HT1080 (cell line): ENCODE measurements around the gene ADAMTS1. TPM values are rescaled to one million over a fixed set of nuclear protein-coding genes. Genes with fewer than 3 reads are reported as not detected.
A peak's percentile ranks its signal among the peaks of the same experiment; 100 is the strongest.

ENCODE experiments used
- DNase-seq: peaks from one replicate; pipeline ENCODE4 v3.0.0-alpha.2; 2015; ENCODE audit warnings: low read depth
- total RNA-seq: library from RNA; depleted of rRNA; stranded (reverse); fragments of >200 nt; shearing (Covaris generic); gene quantifications from 2 replicates; pipeline ENCODE4 v1.2.3, GENCODE V29; 2014

ADAMTS1 gene
- total RNA-seq, 1 experiment from 2014 or later = not detected

DNA sequence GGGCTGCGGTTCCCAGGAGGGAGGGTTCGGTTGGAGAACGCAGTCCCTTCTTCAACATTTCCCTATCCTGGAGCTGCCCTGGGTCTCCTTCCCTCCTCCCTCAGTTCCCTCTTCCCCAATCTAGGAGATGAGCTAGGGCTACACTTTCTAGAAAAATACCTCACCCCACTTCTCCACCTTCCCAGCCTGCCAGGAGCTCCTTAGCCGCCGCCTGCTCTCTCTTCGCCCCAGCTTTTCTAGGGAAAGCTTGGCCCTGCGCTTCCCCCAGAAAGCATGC lies 488 bp upstream of the ADAMTS1 start:
- no peak for DNase-seq

DNA sequence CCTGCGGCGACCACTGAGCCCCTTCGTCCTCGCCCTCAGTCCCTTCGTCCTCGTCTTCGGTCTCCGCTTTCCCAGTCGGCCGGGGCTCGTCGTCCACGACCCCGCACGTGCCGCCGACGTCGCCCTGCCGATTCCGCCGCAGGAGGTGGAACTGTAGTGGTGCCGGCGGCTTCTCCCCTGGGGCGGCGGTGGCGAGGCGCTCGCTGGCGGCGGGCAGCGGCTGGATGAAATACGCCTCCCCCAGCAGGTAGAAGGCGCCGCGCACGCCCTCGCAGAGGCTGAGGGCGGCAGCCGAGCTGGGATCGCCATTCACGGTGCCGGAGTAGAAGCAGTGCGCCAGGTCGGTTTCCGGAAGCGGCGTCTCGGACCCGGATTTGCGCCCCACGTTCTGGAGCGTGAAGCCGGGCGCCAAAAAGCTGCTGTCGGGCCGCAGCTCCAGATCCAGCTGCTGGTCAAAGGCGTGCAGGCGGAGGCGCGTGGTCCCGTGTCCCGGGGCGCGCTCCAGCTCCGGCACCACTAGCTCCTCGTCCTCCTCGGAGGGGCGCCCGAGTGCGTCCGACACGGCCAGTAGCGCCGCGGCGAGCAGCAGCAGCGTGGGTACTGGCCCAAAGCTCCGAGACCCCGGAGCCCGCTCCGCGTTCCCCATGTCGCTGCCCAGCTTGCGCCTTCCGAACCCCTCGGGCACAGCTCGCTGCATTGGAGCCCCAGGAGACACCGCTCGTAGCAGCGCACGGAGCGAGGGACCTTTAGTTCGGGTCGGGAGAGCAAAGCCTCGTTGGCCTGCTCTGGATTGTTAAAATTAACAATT lies 747 bp downstream of the ADAMTS1 start:
- no peak for DNase-seq

DNA sequence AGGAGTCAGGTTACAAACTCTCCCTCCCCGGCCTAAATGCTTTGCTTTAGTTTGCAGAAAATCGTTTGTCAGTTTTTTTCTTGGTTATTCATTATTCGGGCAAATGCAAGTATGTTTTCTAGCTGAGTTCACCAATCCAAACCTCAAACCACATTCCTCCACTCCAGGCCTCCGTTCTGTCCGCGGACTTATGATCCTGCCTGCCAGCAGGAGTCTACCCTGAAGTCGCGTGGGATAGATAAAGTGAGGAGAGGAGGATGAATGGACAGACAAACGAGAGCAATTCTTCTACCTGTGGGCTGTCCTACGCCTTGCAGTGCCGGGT lies 1.3 kb downstream of the ADAMTS1 start:
- no peak for DNase-seq

DNA sequence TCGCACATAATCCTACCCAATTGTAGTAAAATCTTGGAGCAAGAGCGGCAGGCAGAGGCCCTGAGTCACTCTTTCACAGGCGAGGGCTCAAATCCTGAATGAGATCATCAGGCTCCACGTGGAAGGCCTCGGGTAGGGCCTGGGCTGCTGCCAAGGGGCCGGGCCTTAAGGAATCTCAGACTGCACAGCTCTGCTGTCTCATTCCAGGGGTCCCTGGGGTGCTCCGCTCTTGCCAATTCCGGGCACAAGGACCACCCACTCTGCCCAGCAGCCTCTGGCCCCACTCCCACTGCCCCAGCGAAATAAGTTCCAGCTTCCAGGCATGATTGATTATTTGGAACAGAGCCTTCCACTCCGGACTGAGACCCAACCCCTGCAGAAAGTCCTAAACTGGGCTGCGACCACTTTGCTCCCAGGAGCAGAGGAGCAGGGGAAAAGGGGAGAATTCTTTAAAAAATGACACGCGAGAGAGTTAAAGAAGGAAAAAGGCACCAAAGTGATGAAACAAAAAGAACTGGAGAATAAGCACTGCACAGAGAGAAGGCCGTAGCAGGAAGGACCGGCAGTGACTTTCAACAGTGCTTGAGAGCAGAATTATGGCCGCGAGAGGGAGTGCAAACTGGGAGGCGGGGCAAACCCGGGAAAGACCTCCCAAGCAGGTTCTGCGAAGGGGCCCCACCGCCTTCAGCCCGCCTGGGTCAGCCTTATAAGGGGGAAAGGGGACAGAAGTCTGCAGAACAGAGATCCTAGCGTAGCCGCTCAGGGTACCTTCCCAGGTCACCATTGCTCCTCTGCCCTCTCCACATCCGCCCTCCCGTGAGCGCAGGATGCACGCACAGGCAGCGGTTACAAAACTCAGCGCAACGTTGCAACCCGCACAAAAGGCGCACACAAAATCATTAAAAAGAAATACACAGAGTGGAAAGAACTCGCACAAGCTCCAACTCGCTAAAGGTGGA lies 2.0 kb downstream of the ADAMTS1 start:
- peak; percentile 86 for DNase-seq

GRCh38 chr21:26842300-26842699 lies 2.9 kb downstream of the ADAMTS1 start:
- DNase-seq = no peak

GRCh38 chr21:26840912-26841311 lies 4.3 kb downstream of the ADAMTS1 start:
- peak; percentile 56 for DNase-seq

DNA sequence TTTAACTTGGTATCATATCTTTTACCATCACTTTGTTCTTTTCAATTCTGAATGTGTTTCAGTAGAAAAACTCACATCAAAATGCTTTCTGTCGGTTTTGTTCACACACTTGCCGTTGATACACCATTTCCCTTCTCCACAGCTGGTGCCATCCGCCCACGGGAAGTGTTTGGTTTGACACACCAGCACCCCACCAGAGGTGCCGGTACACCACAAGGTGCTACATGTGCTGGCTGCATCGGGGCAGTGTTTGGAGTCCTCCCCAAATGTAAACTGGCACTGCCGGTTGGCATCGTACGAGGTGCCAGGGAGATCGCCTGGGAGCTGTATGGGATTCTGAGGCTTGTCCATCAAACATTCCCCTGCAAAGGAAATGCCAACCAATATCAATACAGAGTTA lies 5.0 kb downstream of the ADAMTS1 start:
- DNase-seq = no peak

GRCh38 chr21:26837539-26837938 lies 7.7 kb downstream of the ADAMTS1 start:
- no peak for DNase-seq

- no peak for DNase-seq
These were observed 8.7 kb downstream of the ADAMTS1 start for GRCh38 chr21:26836528-26836927.

DNA sequence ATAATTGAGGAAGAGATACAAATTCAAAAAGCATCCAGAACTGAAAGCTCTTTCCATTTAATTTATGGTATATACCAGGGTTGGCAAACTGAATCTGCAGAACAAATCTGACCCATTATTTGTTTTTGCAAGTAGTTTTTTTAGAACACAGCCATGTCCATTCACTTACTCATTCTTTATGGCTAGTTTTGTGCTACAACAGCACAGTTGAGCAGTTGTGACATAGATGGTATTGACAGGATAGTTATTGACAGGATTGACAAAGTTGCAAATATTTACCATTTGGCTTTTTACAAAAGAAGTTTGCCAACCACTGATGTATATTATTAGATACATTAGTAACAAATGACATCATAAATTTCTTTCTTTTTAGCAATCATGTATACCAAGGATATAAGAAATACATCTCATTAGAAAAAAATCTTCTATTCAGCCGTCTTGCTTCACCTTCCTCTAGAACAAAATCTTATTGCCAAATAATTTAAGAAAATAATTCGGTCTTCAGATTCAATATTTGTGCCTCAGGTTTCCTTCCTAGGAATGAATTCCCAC lies 9.4 kb downstream of the ADAMTS1 start:
- no peak for DNase-seq

- peak; percentile 48 for DNase-seq
These were observed 10.0 kb downstream of the ADAMTS1 start for GRCh38 chr21:26835027-26835713.

- DNase-seq = no peak
These were observed 10.9 kb downstream of the ADAMTS1 start for GRCh38 chr21:26834181-26834905.

DNA sequence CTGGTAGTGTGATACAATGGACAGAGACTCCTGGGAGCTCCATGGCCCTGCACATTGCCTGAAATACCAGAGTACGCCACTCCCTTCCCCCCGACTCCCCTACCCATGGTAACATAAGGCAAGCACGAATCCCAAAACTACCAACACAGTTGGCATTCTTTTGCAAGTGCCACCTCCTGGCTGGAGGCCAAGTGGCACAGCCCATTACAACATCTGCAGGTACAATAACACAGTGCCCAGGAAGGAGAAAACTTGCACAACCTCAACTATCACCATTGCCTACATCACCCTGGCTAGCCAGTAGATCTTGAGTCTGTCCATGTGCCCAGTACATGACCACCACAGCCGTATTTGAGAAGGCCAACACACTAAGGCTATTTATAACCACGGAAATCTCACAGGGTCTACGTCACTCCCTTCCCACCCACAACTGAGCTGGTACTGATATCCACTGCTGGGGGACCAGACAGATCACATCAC lies 11.7 kb downstream of the ADAMTS1 start:
- DNase-seq = no peak

- no peak for DNase-seq
These were observed 12.2 kb downstream of the ADAMTS1 start for GRCh38 chr21:26833011-26833410.

DNA sequence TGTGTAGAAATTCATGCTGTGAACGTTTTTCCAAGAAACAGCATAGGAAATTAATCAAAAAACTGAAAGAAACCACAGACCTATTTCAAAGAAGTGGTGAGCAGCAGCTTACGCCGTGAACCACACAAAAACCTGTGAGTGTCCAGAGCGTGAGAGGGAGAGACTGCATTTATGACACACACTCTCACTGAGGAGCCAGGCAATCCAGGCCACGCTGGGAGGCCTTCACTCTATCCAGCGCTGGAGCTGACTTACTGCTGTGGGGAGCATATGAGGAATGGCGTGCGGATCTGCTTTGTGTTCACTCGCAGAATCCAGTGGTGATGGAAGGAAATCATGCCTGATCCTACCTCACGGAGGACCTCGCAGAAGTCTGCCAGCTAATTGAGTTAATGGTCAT lies 12.7 kb downstream of the ADAMTS1 start:
- no peak for DNase-seq

- DNase-seq = no peak
These were observed 18.4 kb downstream of the ADAMTS1 start for GRCh38 chr21:26826801-26827200.

GRCh38 chr21:26820509-26820908 lies 24.7 kb downstream of the ADAMTS1 start:
- DNase-seq = no peak

DNA sequence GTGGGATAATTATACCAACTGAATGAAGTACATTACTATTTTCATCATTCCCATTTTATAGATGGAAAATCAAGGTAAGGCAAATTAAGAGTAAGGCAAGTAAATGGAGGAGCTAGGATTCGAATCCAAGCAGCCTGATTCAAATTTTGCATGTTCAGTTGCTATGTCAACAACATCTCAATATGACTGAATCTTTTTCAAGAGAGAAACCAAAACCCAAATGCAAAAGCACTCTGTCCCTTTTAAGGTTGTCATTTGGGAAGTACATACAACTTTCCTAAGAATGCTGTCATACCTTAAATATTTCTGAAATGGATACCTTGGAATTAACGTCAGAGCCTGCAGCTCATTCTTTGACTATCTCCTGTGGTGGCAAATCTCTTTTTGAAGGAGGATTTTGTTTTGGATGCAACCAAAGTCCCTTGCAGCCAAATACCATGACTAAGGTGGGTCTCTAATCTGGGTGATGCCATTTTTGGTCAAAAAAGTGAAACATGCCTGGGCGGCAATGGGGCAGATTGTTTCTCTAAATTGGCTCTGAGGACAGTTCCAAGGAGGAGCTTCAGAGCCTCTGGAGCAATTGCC lies 25.4 kb downstream of the ADAMTS1 start:
- no peak for DNase-seq

GRCh38 chr21:26818906-26819305 lies 26.3 kb downstream of the ADAMTS1 start:
- DNase-seq = no peak

GRCh38 chr21:26815197-26815596 lies 30.0 kb downstream of the ADAMTS1 start:
- no peak for DNase-seq

- no peak for DNase-seq
These were observed 30.8 kb downstream of the ADAMTS1 start for GRCh38 chr21:26814386-26814785.
